Esophagus (tissue), 2 donors: ENCODE results near the gene COX6B2. TPM values are rescaled to one million over a fixed set of nuclear protein-coding genes. Genes with fewer than 3 reads are reported as not detected.

ENCODE experiments used
- H3K27ac ChIP-seq, 2 donors: one replicate each; pipeline ENCODE4 v1.5.1; 2013; ENCODE audit warnings: low read depth in 2 of 2, mild to moderate bottlenecking in 2 of 2, inconsistent platforms in 1 of 2, low read length in 1 of 2, moderate library complexity in 1 of 2
- H3K27me3 ChIP-seq, 2 donors: one replicate each; pipeline ENCODE4 v1.6.1; 2013; ENCODE audit warnings: low read length in 2 of 2, control low read depth in 1 of 2, mild to moderate bottlenecking in 1 of 2; ENCODE audit not compliant: insufficient read depth in 2 of 2, control insufficient read depth in 1 of 2
- H3K36me3 ChIP-seq, 2 donors: one replicate each; pipeline ENCODE4 v1.6.1; 2013; ENCODE audit warnings: low read length in 1 of 2; ENCODE audit not compliant: control insufficient read depth in 2 of 2, insufficient read depth in 2 of 2
- H3K4me1 ChIP-seq, 2 donors: one replicate each; pipeline ENCODE4 v1.6.1; 2013; ENCODE audit warnings: low read length in 1 of 2; ENCODE audit not compliant: control insufficient read depth in 2 of 2, insufficient read depth in 2 of 2
- H3K4me3 ChIP-seq, 2 donors: one replicate each; pipeline ENCODE4 v1.5.1; 2013; ENCODE audit warnings: low read length in 2 of 2, mild to moderate bottlenecking in 2 of 2, low read depth in 1 of 2, moderate library complexity in 1 of 2
- H3K9me3 ChIP-seq, 2 donors: one replicate each; pipeline ENCODE4 v1.6.1; 2013; ENCODE audit warnings: mild to moderate bottlenecking in 2 of 2, low read depth in 1 of 2, low read length in 1 of 2, moderate library complexity in 1 of 2; ENCODE audit not compliant: control insufficient read depth in 2 of 2, insufficient read depth in 1 of 2
- WGBS, 2 donors: extraction: QIAGEN DNeasy Blood & Tissue Kit; methylation state at CpG; one replicate each; pipeline ENCODE4 v1.1.7; 2013; 5-methylcytosine and 5-hydroxymethylcytosine counted together
- polyA plus RNA-seq, 2 donors: library from polyadenylated mRNA; stranded (reverse); fragments of 200-250 nt; gene quantifications; one replicate each; pipeline ENCODE4 v1.2.3, GENCODE V29; 2013
- donor health status: healthy with polysubstance abuse.
- donor health status: Bipolar disorder and iron deficiency.

Gene COX6B2
- polyA plus RNA-seq, 2 donors: 0.48 to 0.53 TPM

- Histone ChIP-seq H3K36me3 (no peaks in the 10 kb centered on the region), H3K9me3 (no peaks in the 10 kb centered on the region), H3K4me1 (peaks cover 0 to 4% of the 10 kb centered on the region in 2 donors), H3K27me3 (no peaks in the 10 kb centered on the region), H3K27ac (no peak overlapping the region), H3K4me3 (no peak overlapping the region)
- WGBS, 2 donors: 69 to 82% methylated on average over 13 of the region's 13 CpGs
Measured at GRCh38 chr19:55315956-55316525, 38.5 kb downstream of the COX6B2 start.

- Histone ChIP-seq H3K4me3 (no peak overlapping the region), H3K36me3 (no peaks in the 10 kb centered on the region), H3K9me3 (no peaks in the 10 kb centered on the region), H3K27me3 (no peaks in the 10 kb centered on the region), H3K4me1 (no peaks in the 10 kb centered on the region), H3K27ac (no peak overlapping the region)
- 86 to 88% methylated on average over 8 of the region's 8 CpGs for WGBS, 2 donors
Measured at GRCh38 chr19:55314396-55314795, 40.1 kb downstream of the COX6B2 start.

GRCh38 chr19:55312621-55313512 is 41.7 kb downstream of the COX6B2 start:
- WGBS, 2 donors: 80 to 82% methylated on average over 41 to 47 of the region's 47 CpGs

GRCh38 chr19:55311797-55312196 is 42.7 kb downstream of the COX6B2 start:
- no peaks in the 10 kb centered on the region for H3K9me3 ChIP-seq
- no peak overlapping the region for H3K27ac ChIP-seq
- no peaks in the 10 kb centered on the region for H3K4me1 ChIP-seq
- H3K27me3 ChIP-seq: no peaks in the 10 kb centered on the region
- WGBS, 2 donors: 86% methylated on average over 18 of the region's 18 CpGs
- no peak overlapping the region for H3K4me3 ChIP-seq
- no peaks in the 10 kb centered on the region for H3K36me3 ChIP-seq

More at GRCh38 chr19:55312621-55313512, 41.7 kb downstream of the COX6B2 start:
- Histone ChIP-seq H3K4me1 (no peaks in the 10 kb centered on the region), H3K9me3 (no peaks in the 10 kb centered on the region), H3K27me3 (no peaks in the 10 kb centered on the region), H3K27ac (no peak overlapping the region), H3K36me3 (no peaks in the 10 kb centered on the region), H3K4me3 (no peak overlapping the region)

GRCh38 chr19:55311397-55311796 is 43.1 kb downstream of the COX6B2 start:
- WGBS, 2 donors: 89 to 91% methylated on average over 9 of the region's 9 CpGs

GRCh38 chr19:55310498-55310897 is 44.0 kb downstream of the COX6B2 start:
- H3K27me3 ChIP-seq: no peaks in the 10 kb centered on the region
- H3K36me3 ChIP-seq: no peaks in the 10 kb centered on the region
- 79% methylated on average over 7 of the region's 7 CpGs for WGBS, 2 donors

More at GRCh38 chr19:55311397-55311796, 43.1 kb downstream of the COX6B2 start:
- H3K4me3 ChIP-seq: no peak overlapping the region
- H3K36me3 ChIP-seq: no peaks in the 10 kb centered on the region
- no peak overlapping the region for H3K27ac ChIP-seq
- H3K27me3 ChIP-seq: no peaks in the 10 kb centered on the region
- no peaks in the 10 kb centered on the region for H3K4me1 ChIP-seq
- H3K9me3 ChIP-seq: no peaks in the 10 kb centered on the region

GRCh38 chr19:55309448-55309847 is 45.1 kb downstream of the COX6B2 start:
- Histone ChIP-seq H3K9me3 (no peaks in the 10 kb centered on the region), H3K27ac (no peak overlapping the region), H3K36me3 (no peaks in the 10 kb centered on the region), H3K4me1 (no peaks in the 10 kb centered on the region), H3K27me3 (no peaks in the 10 kb centered on the region), H3K4me3 (no peak overlapping the region)
- WGBS, 2 donors: 86 to 92% methylated on average over 5 of the region's 5 CpGs

More at GRCh38 chr19:55310498-55310897, 44.0 kb downstream of the COX6B2 start:
- no peaks in the 10 kb centered on the region for H3K4me1 ChIP-seq
- no peaks in the 10 kb centered on the region for H3K9me3 ChIP-seq
- no peak overlapping the region for H3K27ac ChIP-seq
- H3K4me3 ChIP-seq: no peak overlapping the region

- WGBS, 2 donors: 92% methylated on average over 7 to 11 of the region's 11 CpGs
- H3K27ac ChIP-seq: no peak overlapping the region
Measured at GRCh38 chr19:55308281-55308680, 46.2 kb downstream of the COX6B2 start.

GRCh38 chr19:55306712-55307111 is 47.8 kb downstream of the COX6B2 start:
- Histone ChIP-seq H3K36me3 (no peaks in the 10 kb centered on the region), H3K4me1 (no peaks in the 10 kb centered on the region), H3K27ac (no peak overlapping the region), H3K27me3 (no peaks in the 10 kb centered on the region), H3K9me3 (no peaks in the 10 kb centered on the region), H3K4me3 (no peak overlapping the region)
- 72 to 78% methylated on average over 3 of the region's 3 CpGs for WGBS, 2 donors

More at GRCh38 chr19:55308281-55308680, 46.2 kb downstream of the COX6B2 start:
- no peaks in the 10 kb centered on the region for H3K9me3 ChIP-seq
- H3K36me3 ChIP-seq: no peaks in the 10 kb centered on the region
- no peak overlapping the region for H3K4me3 ChIP-seq
- no peaks in the 10 kb centered on the region for H3K4me1 ChIP-seq
- H3K27me3 ChIP-seq: no peaks in the 10 kb centered on the region
